Measurements from ENCODE around the gene GSTCD. TPM values are rescaled to one million over a fixed set of nuclear protein-coding genes. Genes with fewer than 3 reads are reported as not detected.
"Not testable (repeated sequence)": the region's sequence is repeated elsewhere in the genome, so short reads cannot be mapped to it uniquely, and the experiment has no call there.

GSTCD gene, protein sequence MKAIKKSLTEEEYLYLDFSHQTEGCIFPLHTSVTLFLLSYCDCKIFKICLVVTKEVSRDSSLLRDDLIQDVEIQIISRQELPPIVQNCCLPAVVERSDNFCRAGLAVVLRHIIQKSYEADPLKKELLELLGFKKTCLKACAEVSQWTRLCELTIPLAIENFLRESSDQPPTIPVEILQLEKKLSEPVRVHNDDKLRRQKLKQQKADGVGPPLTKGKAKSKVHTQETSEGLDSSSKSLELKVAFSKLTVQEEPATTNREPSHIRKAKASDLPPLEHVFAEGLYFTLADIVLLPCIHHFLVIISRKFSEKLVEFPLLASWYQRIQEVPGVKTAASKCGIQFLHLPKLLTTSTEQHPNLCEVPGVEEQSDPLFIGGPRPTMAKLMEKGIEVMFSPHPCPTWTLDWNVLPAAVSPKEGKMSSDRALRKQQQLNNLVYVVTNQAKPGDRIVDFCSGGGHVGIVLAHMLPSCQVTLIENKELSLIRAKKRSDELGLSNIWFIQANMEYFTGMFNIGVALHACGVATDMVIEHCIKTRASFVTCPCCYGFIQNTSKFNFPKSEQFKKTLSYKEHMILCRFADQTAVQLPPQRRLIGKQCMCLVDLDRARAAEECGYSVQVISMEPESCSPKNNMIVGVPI
- total RNA-seq: 12.8 TPM

DNA sequence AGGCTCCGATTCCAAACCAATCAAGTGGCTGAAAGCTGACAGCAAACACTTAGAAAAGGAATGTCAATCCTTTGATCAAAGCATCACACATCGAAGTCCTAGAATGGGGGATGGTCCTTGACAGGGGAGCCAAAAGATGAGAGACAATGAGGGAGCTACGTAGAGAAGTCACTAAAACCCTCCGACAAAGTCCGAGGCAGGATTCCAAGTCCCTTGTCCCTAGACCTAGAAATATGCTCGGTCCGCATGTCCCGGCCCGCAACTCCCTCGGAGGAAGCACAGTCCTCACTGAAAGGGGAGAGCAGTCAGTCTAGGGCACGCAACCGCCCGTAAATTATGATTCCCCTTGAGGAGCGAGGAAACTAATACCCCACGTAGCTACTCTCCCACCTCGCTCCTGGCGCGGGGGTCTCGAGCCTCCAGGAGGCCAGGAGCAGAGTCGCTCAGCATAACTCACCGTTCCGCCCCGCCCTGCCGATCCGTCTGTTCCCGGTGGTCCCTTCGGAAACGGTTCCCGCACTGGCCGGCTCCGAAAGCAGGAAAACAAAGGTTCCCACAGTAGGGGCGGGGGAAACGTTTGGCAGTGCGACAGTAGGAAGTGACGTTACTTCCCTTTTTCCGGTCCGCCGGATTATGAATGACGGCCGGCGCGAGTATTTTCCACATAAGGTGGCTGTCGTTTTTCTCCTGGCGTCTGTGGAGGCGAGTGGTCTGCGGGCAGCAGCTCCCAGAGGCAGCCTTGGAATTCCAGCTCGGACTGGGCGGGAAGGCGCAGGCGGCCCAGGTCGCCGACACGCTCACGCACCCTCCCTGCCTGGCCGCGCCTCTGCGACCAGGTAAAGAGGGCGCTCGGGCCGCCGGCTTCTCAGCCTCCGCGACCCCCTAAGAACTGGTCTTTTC lies at the start of gene GSTCD, which contains the start of gene INTS12:
Gene GSTCD, plus strand, starts transcription at position 604 of the 900 bp plus-strand sequence. CDS start 8,830 bp downstream, outside the sequence.
Gene INTS12, minus strand, starts transcription at position 509 of the 900 bp plus-strand sequence. CDS start 8,684 bp downstream, outside the sequence.
- peak; percentile 95 for DNase-seq

DNA sequence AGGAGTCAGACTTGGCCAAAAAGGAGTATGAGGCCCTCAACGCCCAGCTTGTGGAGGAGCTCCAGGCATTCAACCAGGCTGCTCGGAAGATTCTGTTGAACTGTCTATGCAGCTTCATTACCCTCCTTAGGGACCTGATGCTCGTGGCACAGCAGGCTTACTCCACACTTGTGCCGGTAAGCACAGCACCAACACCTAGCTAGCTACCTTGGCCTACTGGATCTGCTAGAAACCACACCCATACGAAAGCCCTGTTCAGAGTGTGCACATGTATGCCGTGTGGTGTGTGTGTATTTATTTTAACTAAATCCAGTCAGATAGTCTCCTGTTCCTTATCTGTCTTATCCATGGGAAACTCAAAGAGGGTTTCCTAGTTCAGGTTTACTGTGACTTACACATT lies 49.4 kb upstream of the GSTCD start:
- no peak for DNase-seq

DNA sequence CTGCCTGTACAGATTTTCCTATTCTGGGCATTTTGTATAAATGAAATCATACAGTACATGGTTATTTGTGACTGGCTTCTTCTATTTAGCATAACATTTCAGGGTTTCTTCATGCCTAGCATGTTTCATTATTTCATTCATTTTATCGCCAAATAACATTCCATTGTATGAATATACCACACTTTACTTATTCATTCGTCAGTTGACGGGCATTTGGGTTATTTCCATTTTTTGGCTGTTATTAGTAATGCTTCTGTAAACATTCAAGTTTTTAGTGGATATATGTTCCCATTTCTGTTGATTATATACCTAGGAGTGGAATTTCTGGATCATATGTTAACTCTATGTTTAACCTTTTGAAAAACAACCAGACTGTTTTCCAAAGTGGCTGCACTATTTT lies 47.6 kb upstream of the GSTCD start:
- no peak for DNase-seq

DNA sequence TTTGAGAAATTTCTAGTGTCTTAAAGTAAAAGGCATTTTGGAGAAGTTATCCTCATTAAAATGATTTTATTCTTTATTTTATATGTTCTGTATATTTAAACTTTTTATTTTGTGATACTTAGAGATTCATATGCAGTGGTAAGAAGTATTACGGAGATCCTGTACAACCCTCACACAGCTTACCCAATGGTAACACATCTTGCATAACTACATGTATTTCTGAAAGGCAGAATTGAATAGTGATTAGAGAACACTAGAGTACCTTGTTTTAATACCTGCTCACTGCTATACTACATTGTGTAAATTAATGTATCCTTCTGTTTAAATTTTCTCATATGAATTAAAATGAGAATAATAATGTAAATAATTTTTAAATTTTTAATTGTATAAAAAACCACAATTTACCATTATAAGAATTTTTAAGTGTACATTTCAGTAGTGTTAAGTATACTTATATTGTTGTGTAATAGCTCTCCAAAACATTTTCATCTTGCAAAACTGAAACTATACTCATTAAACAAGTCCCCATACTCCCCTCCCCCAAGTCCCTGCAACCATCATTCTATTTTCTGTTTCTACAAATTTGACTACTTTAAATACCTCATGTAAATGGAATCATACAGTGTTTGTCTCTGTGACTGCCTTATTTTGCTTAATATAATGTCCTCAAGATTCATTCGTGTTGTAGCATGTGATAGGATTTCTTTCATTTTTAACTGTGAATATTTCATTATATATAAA lies 45.5 kb upstream of the GSTCD start:
- DNase-seq: no peak

DNA sequence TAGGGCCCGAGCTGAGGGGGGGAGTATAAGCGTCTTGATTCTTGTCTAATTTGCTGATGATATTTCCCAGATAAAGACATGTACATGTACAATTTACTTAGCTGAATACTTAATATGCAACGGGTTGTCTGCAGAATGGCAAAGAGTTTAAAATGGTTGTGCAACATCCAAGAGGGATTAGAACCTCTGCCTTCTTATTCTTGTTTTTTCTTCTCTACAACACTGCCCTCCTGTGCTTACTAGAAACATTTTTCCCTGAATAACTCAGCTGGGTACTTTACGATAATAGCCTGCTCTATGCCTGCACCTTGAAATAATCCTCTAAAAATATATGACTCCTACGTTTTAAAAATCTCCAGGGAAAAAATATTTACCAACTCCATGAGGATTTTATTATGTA lies 41.9 kb upstream of the GSTCD start:
- DNase-seq: no peak

DNA sequence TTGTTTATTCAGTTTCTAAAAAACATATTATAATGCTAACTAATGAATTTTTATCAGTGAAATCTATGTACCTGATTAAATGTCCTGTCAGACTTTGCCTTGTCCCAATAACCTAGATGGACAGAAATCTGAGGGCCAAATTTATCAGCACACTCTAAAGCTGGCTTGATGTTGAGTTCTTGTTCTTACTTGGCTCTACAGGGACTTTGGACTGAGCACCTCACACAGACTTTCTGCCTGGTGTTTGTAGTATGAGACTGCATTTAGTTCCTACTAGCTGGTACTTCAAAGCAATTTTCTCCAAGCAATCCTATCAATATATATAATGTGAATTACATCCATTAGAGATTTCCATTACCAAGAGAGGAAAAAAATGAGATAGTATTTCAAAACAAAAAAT lies 37.9 kb upstream of the GSTCD start:
- DNase-seq: no peak

DNA sequence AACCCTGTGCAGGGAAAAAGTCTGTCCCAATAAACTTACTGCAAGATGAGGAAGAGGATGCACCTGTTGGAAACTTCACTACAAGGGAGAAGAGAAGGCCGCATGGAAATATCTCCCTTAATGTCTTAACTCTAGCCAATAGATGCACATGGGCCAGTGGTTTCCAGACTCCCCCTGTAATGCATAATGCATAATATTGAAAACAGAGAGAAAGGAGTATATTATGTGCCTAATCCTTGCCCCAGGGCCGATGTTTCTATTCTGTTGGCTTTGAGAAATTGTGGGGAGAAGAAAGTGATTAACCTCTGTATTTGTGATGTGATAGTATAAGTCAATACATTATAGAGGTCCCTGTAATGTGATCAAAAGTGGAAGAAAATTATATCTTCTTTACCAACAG lies 37.3 kb upstream of the GSTCD start:
- DNase-seq: no peak

DNA sequence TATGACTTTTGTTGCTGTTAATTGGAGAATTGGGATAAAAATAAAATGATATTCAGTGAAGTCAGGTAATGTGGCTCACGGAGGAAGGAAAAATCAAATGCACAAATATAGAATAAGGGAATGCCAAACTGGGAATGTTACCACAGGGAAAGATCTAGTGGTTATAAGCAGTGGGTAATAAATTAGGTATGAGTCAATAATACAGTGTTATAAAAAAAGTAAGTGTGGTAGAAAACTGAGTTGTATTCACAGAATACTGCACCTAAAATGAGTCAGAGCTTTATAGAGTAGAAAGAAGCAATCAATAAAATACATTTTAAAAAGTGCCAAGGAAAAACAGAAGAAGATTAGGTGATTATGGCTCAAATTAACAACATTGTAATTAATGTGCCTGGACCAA lies 34.6 kb upstream of the GSTCD start:
- DNase-seq: no peak

DNA sequence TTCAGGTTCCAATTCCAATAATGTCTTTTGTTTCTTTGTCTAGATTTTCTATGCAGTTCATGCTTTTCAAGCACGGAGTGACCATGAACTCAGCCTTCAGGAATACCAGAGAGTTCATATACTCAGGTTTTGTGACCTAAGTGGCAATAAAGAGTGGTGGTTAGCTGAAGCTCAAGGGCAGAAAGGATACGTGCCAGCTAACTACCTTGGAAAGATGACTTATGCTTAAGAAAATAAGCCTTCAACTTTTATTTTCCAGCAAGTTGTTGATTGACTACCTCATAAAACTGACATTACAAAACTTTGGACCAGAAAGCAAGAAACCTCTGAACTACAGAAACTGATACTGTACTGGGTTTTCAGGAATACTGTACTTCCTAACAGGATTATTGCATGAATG lies 30.9 kb upstream of the GSTCD start:
- no peak for DNase-seq

DNA sequence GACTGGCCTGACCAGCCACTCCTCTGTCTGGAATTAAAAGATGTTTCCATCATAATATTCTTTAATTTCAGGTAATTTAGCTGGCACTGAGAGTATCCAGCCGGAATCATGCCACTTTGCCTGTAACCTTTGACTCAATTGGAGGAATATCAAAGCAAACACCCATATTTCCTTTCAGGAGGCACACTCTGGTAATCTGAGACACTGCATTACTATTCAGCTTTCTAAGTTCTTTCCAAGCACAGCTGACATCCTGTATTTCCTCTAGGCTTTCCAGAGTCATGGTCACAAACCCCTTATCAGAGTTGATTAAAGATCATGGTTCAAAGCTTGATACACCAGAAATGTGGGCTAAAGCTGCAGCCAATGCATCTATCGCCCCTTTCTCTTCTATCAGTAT lies 29.4 kb upstream of the GSTCD start:
- DNase-seq: no peak

DNA sequence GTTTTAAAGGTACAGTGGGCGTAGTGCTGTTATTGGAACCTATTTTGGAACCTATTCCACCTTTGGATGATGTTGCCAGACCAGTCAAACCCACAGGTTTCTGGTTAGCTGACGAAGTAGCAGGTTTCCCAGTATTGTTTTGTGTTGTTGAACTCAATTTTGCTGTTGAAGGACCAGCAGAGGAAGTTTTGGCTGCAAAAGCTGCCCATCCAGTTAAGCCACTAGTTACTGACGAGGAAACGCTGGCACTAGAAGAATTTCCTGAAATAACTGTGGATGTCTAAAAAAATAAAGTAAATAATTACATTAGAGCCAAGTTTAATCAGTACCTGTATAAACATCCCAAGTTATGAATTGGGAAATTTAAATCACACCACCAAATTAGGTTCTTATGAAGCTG lies 25.5 kb upstream of the GSTCD start:
- no peak for DNase-seq

DNA sequence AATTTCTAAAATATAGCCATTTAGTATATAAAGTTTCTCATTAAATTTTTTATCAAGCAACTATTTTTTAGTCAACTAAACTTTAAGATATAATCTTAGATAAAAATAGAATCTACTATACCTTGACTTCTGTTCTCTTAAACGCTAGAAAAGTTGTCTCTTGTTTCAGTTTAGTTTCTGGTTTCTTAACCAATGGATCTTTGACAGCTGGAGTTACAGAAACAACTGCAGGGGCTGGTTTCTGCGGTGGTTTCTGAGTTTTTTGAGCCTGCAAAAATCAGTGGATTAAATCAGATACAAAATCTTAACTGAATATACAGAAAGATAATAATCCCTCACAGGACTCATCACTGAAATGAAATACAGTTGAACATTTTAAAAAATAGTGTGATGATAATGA lies 22.0 kb upstream of the GSTCD start:
- no peak for DNase-seq

DNA sequence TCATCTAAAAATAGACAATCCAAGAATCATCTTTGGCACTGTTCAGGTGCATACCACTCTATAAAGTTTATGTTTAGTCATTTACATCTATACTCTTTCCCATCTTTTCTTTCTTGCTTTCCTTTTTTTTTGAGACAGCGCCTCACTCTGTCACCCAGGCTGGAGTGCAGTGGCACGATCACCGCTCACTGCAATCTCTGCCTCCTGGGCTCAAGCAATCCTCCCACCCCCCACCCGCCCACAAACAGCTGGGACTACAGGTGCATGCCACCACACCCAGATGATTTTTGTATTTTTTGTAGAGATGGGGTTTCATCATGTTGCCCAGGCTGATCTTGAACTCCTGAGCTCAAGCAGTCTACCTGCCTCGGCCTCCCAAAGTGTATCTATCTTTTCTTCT lies 13.8 kb upstream of the GSTCD start:
- not testable (repeated sequence) for DNase-seq

DNA sequence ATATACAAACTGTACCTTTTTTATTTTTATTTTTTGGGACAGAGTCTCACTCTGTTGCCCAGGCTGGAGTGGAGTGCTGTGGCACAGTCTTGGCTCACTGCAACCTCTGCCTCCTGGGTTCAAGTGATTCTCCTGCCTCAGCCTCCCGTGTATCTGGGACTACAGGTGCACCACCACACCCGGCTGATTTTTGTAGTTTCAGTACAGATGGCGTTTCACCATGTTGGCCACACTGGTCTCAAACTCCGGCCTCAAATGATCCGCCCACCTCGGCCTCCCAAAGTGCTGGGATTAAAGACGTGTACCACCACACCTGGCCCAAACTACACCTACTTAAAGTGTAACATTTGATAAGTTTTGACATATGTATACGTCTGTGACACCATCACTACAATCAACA lies 12.8 kb upstream of the GSTCD start:
- not testable (repeated sequence) for DNase-seq

DNA sequence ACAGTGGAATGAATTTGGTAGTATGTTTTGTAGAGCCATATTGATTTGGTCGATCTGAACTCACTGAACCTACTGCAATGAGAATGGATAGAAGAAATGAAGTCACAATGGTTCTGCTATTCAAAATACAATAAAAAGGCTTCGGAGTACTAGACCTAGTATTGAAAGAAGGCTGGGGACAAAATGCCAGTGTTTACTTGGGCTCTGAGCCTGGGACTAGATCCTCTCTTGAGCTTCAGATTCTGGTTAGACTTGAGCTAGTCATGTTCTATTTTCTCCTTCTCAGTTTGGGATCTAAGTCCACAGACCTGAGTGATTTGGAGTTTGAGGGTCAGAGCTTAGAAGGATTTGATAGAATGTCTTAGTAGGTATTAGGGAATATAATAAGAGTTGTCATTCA lies 10.0 kb upstream of the GSTCD start:
- no peak for DNase-seq

DNA sequence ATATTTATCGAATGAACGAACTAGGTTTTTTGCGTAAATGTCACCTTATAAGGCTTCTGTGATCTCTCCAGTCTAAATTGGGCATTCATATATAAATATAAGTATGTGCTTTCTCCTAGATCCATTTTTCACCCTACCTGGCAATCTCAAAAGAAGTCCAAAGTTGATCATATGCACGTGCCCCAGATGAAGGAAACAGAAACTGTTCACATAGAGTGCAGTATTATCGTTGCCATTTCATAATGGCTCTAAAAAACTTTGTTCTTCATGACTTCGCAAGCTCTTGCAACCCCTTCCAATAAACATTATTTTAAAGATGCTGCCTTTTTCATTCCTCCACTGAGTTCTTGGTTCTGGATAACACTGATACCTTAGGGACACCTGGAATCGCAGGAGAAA lies 803 bp upstream of the GSTCD start:
- DNase-seq: no peak

DNA sequence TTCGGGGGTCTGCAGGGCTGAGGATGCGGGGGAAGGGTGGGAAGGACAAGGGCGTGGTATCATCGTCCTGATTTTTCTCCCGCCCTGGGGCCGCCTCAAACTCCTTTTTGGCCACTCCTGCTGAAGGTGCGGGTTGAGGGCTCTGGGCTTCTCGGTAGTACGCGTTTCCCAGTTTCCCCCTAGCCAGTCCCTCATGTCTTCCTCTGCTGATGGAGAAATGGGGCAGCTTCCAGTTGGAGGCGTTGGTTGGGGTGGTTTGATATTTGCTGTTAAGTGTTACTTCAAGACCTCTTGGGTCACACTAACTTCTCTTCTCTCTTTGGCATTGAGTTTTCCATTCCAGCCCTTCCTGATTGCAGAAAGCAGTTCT lies 482 bp downstream of the GSTCD start:
- DNase-seq: peak; percentile 12

DNA sequence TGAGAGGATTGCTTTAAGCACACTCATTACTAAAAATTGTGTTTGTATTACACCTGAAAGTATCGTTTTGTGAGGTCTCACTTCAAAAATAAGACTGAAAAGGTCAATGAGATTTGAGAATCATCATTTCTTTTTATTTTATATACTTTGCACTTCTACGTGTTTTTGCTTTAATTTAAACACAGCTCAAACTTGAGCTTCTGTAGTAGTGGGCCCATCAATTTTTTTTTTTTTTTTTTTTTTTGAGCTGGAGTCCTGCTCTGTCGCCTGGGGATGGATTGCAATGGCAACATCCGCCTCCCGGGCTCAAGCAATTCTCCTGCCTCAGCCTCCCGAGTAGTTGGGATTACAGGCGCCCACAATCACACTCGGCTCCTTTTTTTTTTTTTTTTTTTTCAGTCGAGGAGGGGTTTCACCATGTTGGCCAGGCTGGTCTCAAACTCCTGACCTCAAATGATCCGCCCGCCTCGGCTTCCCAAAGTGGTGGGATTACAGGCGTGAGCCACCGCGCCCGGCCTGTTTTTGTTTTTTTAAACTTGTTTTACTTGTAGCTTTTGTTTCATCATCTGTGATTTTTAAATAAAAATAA lies 1.5 kb downstream of the GSTCD start:
- DNase-seq: no peak

DNA sequence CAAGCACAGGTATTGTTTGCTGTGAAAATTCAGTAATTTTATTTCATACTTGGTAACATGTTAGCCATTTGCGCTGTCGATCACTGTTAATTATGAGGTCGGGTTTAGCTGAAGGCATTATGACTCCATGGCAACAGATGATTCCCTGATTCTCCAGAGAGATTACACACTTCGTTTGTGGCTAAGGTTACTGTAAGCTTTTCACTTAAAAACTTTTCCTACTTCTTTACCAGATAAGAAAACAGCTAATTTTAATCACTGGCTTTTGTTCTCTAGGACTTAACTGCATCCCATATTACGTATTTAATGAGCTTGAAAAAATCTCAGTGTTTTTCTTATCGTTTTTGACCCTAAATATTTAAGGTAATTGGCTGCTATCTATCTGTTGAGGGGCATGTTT lies 2.1 kb downstream of the GSTCD start:
- DNase-seq: no peak

DNA sequence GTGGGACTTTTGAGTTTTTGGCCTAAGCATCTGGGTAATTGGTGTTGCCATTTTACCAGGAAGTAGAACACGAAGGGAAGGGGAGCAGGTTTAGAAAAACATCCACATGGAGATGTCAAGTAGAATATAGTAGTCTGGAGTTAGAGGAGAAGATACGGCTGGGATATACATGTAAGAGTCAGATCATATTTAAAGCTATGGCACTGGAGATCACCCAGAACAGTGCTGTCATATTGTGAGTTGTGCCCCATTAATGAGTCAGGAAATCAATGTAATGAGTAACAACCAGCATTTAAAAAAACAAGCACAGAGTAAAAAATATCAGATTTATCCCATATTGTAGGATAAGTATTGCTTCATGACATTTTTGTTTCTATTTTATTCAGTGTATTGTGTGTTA lies 4.2 kb downstream of the GSTCD start:
- DNase-seq: no peak

DNA sequence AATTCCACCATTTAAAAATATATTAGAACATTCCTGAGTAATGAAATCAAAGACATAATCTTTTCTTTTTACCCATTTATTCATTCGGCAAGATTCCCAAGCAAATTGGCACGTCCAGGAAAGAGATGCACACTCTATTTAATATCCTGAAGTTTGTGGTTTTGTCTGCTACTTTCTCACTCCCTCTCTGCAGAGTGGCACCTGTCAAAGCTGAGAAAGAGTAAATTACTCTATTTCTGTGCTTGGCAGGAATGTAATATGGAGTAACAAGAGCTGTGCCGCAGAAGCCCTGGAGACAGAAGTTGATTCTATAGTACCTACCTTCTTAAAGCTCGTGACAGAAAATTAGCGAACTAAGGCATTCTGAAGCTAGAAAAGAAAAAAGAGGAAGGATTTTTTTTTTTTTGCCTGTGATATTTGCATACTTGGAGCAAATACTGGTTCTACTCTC lies 5.5 kb downstream of the GSTCD start:
- no peak for DNase-seq

DNA sequence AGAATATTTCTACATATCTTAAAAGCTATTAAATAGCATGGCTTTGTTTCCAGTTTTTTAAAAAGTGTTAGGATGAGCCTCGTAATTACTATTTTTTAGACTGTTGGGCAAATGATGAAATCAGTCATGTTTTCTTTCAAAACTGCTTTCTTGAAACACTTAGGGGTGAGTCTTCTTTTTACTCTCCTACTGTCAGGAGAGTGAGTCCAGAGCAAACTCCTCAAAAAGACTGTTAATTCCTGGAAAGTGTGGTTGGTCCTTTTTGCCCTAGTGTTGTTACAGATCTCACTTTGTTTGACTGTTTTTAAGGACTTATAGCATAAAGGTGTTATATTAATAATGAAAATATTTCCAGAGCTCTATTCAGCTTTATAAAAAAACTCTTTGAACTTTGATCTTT lies 6.3 kb downstream of the GSTCD start:
- no peak for DNase-seq
